HepG2 (cell line): Measurements from ENCODE around the gene SQOR. TPM values are rescaled to one million over a fixed set of nuclear protein-coding genes. Genes with fewer than 3 reads are reported as not detected.

ENCODE experiments used
- ADNP ChIP-seq: sonication (generic); formaldehyde crosslinking; IDR thresholded peaks from 2 replicates; pipeline ENCODE4 v1.4.0; 2020; ENCODE audit warnings: missing genetic modification reagents
- ARHGAP35 ChIP-seq: sonication (generic); formaldehyde crosslinking; IDR thresholded peaks from 2 replicates; pipeline ENCODE4 v1.9.0; 2022; ENCODE audit warnings: mild to moderate bottlenecking, inconsistent platforms, moderate library complexity, missing genetic modification reagents, borderline replicate concordance
- ARNT ChIP-seq: fragments of 450-650 bp; IDR thresholded peaks from 2 replicates; pipeline ENCODE4 v1.6.1; 2017
- DMTF1 ChIP-seq: sonication (generic); formaldehyde crosslinking; IDR thresholded peaks from 2 replicates; pipeline ENCODE4 v1.4.0; 2020; ENCODE audit warnings: mild to moderate bottlenecking, missing genetic modification reagents
- GABPB1 ChIP-seq: IDR thresholded peaks from 2 replicates; pipeline ENCODE4 v1.6.1; 2016; ENCODE audit warnings: mild to moderate bottlenecking, missing genetic modification reagents, moderate library complexity, missing compliant biosample characterization
- HNF1A ChIP-seq, 2 experiments: sonication (generic) in 1 of 2; formaldehyde crosslinking in 1 of 2; IDR thresholded peaks; 2 replicates each; pipeline versions ENCODE4 v1.4.0 to v1.6.1; 2016 to 2020; ENCODE audit warnings: borderline replicate concordance in 1 of 2, low read depth in 1 of 2, mild to moderate bottlenecking in 1 of 2, missing genetic modification reagents in 1 of 2
- MIER3 ChIP-seq: IDR thresholded peaks from 2 replicates; pipeline ENCODE4 v1.6.1; 2016; ENCODE audit warnings: missing compliant biosample characterization, borderline replicate concordance
- NONO ChIP-seq, 2 experiments: fragments of 450-650 bp in 1 of 2; sonication (generic) in 1 of 2; formaldehyde crosslinking in 1 of 2; IDR thresholded peaks in 1 of 2; conservative IDR thresholded peaks in 1 of 2; 2 replicates each; pipeline versions ENCODE4 v1.6.1 to v1.8.0; 2017 to 2022; ENCODE audit warnings: mild to moderate bottlenecking in 1 of 2, missing genetic modification reagents in 1 of 2, moderate library complexity in 1 of 2
- RERE ChIP-seq: IDR thresholded peaks from 2 replicates; pipeline ENCODE4 v1.6.1; 2016; ENCODE audit warnings: low read depth, missing genetic modification reagents, missing compliant biosample characterization
- TBX2 ChIP-seq: sonication (generic); formaldehyde crosslinking; IDR thresholded peaks from 2 replicates; pipeline ENCODE4 v1.5.0; 2020; ENCODE audit warnings: missing genetic modification reagents, mild to moderate bottlenecking, borderline replicate concordance
- YY1 ChIP-seq: IDR thresholded peaks from 2 replicates; pipeline ENCODE4 v1.6.1; 2011; ENCODE audit warnings: low read length, low read depth, moderate library complexity, mild to moderate bottlenecking; ENCODE audit not compliant: insufficient read depth, insufficient replicate concordance
- ZBTB39 ChIP-seq: sonication (generic); formaldehyde crosslinking; IDR thresholded peaks from 2 replicates; pipeline ENCODE4 v1.5.0; 2020; ENCODE audit warnings: missing genetic modification reagents
- ZBTB8A ChIP-seq: sonication (generic); formaldehyde crosslinking; IDR thresholded peaks from 2 replicates; pipeline ENCODE4 v1.4.0; 2020; ENCODE audit warnings: mild to moderate bottlenecking, low read depth, missing genetic modification reagents, borderline replicate concordance
- ZNF17 ChIP-seq: sonication (generic); formaldehyde crosslinking; IDR thresholded peaks from 2 replicates; pipeline ENCODE4 v1.5.0; 2020; ENCODE audit warnings: mild to moderate bottlenecking, missing genetic modification reagents
- polyA plus RNA-seq, 8 experiments: library from polyadenylated mRNA; depleted of rRNA in 3 of 8; stranded (reverse) in 7 of 8; unstranded in 1 of 8; fragments of >200 nt; fragmentation: Illumina TruSeq in 4 of 8; extraction: Trizol in 4 of 8; gene quantifications; 2 replicates each; pipeline versions ENCODE4 v1.2.1 to v1.2.3, GENCODE V29; 2011 to 2016; ENCODE audit warnings: low read depth in 4 of 8, missing spikeins in 1 of 8, mixed read lengths in 1 of 8; ENCODE audit not compliant: insufficient read depth in 1 of 8
- total RNA-seq, 5 experiments: library from RNA; depleted of rRNA; stranded (reverse); fragments of >200 nt; fragmentation: Illumina TruSeq; extraction: Trizol; gene quantifications; 2 replicates each; pipeline ENCODE4 v1.2.3, GENCODE V29; 2016; ENCODE audit warnings: low read depth in 1 of 5

SQOR gene
- total and polyA plus RNA-seq, 2 of the 13 experiments (the other 11 are each of a cell fraction or from before 2014, with no cell fraction given), result 19.3 to 19.4 TPM

GRCh38 chr15:45641374-45641781 lies 6.5 kb downstream of the SQOR start (continued):
- TF ChIP-seq RERE (CRISPR knock-in tag), result peak; percentile 21; the same call in 1 of the 2 replicates
- TF ChIP-seq ADNP (CRISPR knock-in tag), result no peak
- no peak for TF ChIP-seq ZBTB8A (CRISPR knock-in tag)
- TF ChIP-seq HNF1A (IDR thresholded peaks at IDR 0.05; ENCODE audit: low read depth), result peak; percentile 87
- peak; percentile 91 for TF ChIP-seq HNF1A (CRISPR knock-in tag; IDR thresholded peaks at IDR 0.05; ENCODE audit: borderline replicate concordance)
- TF ChIP-seq GABPB1, result 0 out of 2 replicates have a peak, but pooled peaks have one; percentile 19
- no peak for TF ChIP-seq ARHGAP35 (CRISPR knock-in tag)
- TF ChIP-seq ZBTB39 (CRISPR knock-in tag), result no peak
- peak; percentile 63; the same call in 1 of the 2 replicates for TF ChIP-seq TBX2 (CRISPR knock-in tag)
- no peak for TF ChIP-seq NONO (IDR thresholded peaks at IDR 0.05)
- no peak for TF ChIP-seq NONO (CRISPR knock-in tag; conservative IDR thresholded peaks at IDR 0.05)
- no peak for TF ChIP-seq ZNF17
- peak; percentile 60 for TF ChIP-seq YY1
- no peak for TF ChIP-seq ARNT
- TF ChIP-seq MIER3 (CRISPR knock-in tag), result peak; percentile 37; the same call in 1 of the 2 replicates
- TF ChIP-seq DMTF1 (CRISPR knock-in tag), result no peak
